NB4 (cell line): ENCODE measurements around the gene NT5DC4.

Experiments
- DNase-seq: peaks from one replicate; pipeline ENCODE4 v3.0.0; 2010; ENCODE audit warnings: low read depth
- H3K4me3 ChIP-seq: one replicate; pipeline ENCODE4 v1.5.1; 2011; ENCODE audit warnings: mild to moderate bottlenecking, low read depth, low read length, moderate library complexity
- MAX ChIP-seq: IDR thresholded peaks from 2 replicates; pipeline ENCODE4 v1.6.1; 2011; ENCODE audit warnings: low read depth, low read length
- MYC ChIP-seq: IDR thresholded peaks from 2 replicates; pipeline ENCODE4 v1.6.1; 2011; ENCODE audit warnings: low read depth, low read length
- POLR2A ChIP-seq: IDR thresholded peaks from 2 replicates; pipeline ENCODE4 v1.6.1; 2011; ENCODE audit warnings: mild to moderate bottlenecking; ENCODE audit not compliant: insufficient read length; ENCODE audit errors: extremely low read depth
- TF ChIP-seq, protein P1 (sequence below): IDR thresholded peaks from one replicate; pipeline ENCODE4 v1.5.1; 2012; ENCODE audit warnings: low read depth, low read length

NT5DC4 gene

GRCh38 chr2:112692918-112693317 is 27.9 kb upstream of the NT5DC4 start:
- H3K4me3 ChIP-seq, result no peak overlapping the region

DNA sequence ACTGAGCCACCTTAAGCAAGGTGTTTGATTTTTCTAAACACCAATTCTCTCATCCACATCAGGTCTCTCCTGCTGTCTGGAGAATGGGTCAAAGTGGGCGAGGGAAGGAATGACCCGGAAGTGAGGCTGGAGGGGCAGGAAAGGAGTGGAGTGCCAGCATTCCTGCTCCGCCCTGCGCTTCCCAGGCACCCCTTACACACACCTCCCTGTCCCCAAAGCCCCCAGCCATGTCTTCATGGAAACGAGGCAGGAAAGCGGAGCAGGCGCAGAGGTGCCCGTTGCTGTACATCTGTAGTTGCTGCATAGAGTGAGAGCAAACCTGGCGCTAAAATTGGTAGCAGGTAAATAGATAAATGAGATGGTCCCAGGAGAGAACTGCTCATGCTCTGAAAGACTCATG is 27.2 kb upstream of the NT5DC4 start:
- no peak for DNase-seq
- TF ChIP-seq, protein P1, sequence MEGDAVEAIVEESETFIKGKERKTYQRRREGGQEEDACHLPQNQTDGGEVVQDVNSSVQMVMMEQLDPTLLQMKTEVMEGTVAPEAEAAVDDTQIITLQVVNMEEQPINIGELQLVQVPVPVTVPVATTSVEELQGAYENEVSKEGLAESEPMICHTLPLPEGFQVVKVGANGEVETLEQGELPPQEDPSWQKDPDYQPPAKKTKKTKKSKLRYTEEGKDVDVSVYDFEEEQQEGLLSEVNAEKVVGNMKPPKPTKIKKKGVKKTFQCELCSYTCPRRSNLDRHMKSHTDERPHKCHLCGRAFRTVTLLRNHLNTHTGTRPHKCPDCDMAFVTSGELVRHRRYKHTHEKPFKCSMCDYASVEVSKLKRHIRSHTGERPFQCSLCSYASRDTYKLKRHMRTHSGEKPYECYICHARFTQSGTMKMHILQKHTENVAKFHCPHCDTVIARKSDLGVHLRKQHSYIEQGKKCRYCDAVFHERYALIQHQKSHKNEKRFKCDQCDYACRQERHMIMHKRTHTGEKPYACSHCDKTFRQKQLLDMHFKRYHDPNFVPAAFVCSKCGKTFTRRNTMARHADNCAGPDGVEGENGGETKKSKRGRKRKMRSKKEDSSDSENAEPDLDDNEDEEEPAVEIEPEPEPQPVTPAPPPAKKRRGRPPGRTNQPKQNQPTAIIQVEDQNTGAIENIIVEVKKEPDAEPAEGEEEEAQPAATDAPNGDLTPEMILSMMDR, result no peak
- no peak for TF ChIP-seq MAX
- no peak for TF ChIP-seq POLR2A
- no peak for TF ChIP-seq MYC

More at GRCh38 chr2:112692918-112693317, 27.9 kb upstream of the NT5DC4 start:
- TF ChIP-seq, protein P1, result no peak
- TF ChIP-seq MAX, result no peak
- TF ChIP-seq POLR2A, result no peak
- no peak for TF ChIP-seq MYC
- DNase-seq, result peak; percentile 62

DNA sequence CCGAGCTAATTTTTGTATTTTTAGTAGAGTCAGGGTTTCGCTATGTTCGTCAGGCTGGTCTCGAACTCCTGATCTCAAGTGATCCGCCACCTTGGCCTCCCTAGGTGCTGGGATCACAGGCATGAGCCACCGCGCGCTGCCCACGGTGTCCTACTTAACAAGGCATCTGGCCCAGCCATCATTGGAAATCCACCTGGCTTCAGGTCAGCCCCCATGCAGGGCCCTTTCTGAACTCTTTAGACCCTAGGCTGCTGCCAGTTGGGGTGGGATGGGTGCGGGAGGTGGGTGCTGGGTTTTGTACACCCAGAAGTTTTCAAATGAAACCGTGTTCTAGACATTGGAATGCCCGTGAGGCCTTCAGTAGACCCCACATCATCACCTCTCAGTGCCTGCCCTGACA is 26.6 kb upstream of the NT5DC4 start:
- no peak overlapping the region for H3K4me3 ChIP-seq
- TF ChIP-seq MYC (no peak), MAX (no peak), POLR2A (no peak)
- TF ChIP-seq, protein P1, result no peak
- no peak for DNase-seq

More for the DNA sequence above, 27.2 kb upstream of the NT5DC4 start:
- no peak overlapping the region for H3K4me3 ChIP-seq

DNA sequence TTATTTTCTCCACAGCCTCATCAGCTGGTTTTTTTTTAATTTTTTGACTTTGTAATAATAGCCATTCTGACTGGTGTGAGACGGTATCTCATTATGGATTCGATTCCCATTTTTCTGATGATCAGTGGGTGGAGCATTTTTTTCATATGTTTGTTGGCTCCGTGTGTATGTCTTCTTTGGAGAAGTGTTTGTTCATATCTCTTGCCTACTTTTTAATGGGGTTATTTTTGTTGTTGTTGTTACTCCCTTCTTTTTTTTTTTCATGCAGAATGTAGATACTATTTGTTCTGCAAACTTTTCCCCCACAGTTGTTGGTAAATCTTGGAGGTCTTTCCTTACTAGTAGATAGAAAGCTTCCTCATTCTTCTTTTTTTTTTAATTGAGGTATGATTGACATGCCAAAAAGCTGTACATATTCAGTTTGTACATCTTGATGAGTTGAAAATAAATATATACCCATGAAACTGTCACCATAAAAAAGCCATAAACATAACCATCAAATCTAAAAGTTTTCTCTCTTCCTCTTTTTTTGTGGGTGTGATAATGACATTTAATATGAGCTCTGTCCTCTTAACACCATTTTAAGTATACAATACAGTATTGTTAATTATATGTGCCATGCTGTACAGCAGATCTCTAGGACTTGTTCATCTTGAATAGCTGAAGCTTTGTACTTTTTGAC is 21.8 kb upstream of the NT5DC4 start:
- no peak overlapping the region for H3K4me3 ChIP-seq
- no peak for DNase-seq
- no peak for TF ChIP-seq MYC
- TF ChIP-seq MAX, result no peak
- no peak for TF ChIP-seq POLR2A
- TF ChIP-seq, protein P1, result no peak

DNA sequence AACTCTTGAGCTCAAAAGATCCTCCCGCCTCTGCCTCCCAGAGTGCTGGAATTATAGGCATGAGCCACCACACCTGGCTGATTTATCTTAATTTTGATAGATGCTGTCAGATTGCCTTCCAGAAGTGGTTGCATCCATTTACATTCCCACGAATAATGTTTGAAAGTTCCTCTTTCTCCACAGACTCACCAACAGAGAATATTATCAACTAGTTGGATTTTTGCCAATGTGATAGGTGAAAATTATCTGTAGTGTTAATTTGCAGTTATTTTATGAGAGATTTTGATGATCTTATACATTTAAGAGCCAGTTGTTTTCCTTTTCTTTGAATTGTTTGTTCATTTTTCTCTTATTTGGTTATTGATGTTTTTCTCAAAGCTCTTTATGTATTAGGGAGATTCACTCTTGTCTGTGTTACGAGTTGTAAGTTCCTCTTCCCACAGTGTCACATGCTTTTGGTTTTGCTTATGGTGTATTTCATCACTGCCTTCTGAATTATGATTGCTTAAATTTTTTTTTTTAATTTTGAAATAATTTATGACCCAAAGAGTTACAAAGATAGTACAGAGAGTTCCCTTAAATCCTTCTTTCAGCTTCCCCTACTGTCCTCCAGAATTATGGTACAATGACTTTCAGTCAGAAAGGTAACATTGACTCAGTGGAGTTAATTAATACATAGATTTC is 20.7 kb upstream of the NT5DC4 start:
- H3K4me3 ChIP-seq, result no peak overlapping the region

More for the DNA sequence above, 20.7 kb upstream of the NT5DC4 start:
- TF ChIP-seq MYC, result no peak
- peak; percentile 65 for TF ChIP-seq MAX
- TF ChIP-seq, protein P1, result no peak
- TF ChIP-seq POLR2A, result no peak
- peak; percentile 83 for DNase-seq
